WTC11 (cell line): ENCODE data around the gene OTULIN. TPM values are rescaled to one million over a fixed set of nuclear protein-coding genes. Genes with fewer than 3 reads are reported as not detected.

Experiments used
- ATAC-seq: fragments of 200-7000 bp; cut with Tn5 transposase; 2 replicates; pipeline ENCODE4 v1.10.0; 2021; ENCODE audit warnings: mild to moderate bottlenecking, moderate library complexity
- CTCF ChIA-PET: fragments of 300-600 bp; sonication (Branson Sonifier 250); formaldehyde crosslinking; loops from one replicate; lab custom pipeline; 2021; ENCODE audit warnings: antibody characterized with exemption; lab: Charles Lee
- POLR2A ChIA-PET: fragments of 350-600 bp; sonication (Branson Sonifier 250); formaldehyde crosslinking; loops from one replicate; lab custom pipeline; 2021; ENCODE audit warnings: antibody characterized with exemption; lab: Charles Lee
- DNase-seq: peaks from one replicate; pipeline ENCODE4 v3.0.0; 2021; ENCODE audit warnings: low spot score
- H3K27ac Mint-ChIP-seq: 2 replicates; pipeline ENCODE4 v1.8.0; 2021; ENCODE audit warnings: mixed read lengths
- H3K27me3 Mint-ChIP-seq: 2 replicates; pipeline ENCODE4 v1.8.0; 2021; ENCODE audit warnings: low read depth, mild to moderate bottlenecking, moderate library complexity, mixed read lengths
- H3K36me3 Mint-ChIP-seq: 2 replicates; pipeline ENCODE4 v1.8.0; 2021; ENCODE audit warnings: mixed read lengths
- H3K4me1 Mint-ChIP-seq: 2 replicates; pipeline ENCODE4 v1.8.0; 2022; ENCODE audit warnings: mixed read lengths
- H3K4me3 Mint-ChIP-seq: 2 replicates; pipeline ENCODE4 v1.8.0; 2021; ENCODE audit warnings: mild to moderate bottlenecking, moderate library complexity, mixed read lengths
- H3K9me3 Mint-ChIP-seq: 2 replicates; pipeline ENCODE4 v1.8.0; 2021; ENCODE audit warnings: mixed read lengths
- EMX1 ChIP-seq: fragments of 250-450 bp; sonication (Bioruptor Pico); IDR thresholded peaks from 2 replicates; pipeline ENCODE4 v1.8.0; 2021; ENCODE audit warnings: mild to moderate bottlenecking
- FOXP1 ChIP-seq: sonication (generic); formaldehyde crosslinking; IDR thresholded peaks from 2 replicates; pipeline ENCODE4 v1.8.0; 2022; ENCODE audit warnings: missing genetic modification reagents, mild to moderate bottlenecking, moderate library complexity, borderline replicate concordance
- GRHL2 ChIP-seq: fragments of 250-450 bp; sonication (Bioruptor Pico); IDR thresholded peaks from 2 replicates; pipeline ENCODE4 v1.8.0; 2022; ENCODE audit warnings: mild to moderate bottlenecking, moderate library complexity; ENCODE audit not compliant: insufficient replicate concordance, severe bottlenecking
- JUN ChIP-seq: sonication (generic); formaldehyde crosslinking; IDR thresholded peaks from 2 replicates; pipeline ENCODE4 v1.8.0; 2023; ENCODE audit warnings: mild to moderate bottlenecking, missing genetic modification reagents
- MYBL2 ChIP-seq: sonication (generic); formaldehyde crosslinking; IDR thresholded peaks from 2 replicates; pipeline ENCODE4 v1.8.1; 2023; ENCODE audit warnings: mild to moderate bottlenecking, moderate library complexity, missing genetic modification reagents
- NFYB ChIP-seq: sonication (generic); formaldehyde crosslinking; conservative IDR thresholded peaks from 2 replicates; pipeline ENCODE4 v1.8.0; 2022; ENCODE audit warnings: low read depth, missing genetic modification reagents
- RORB ChIP-seq: fragments of 250-450 bp; sonication (Bioruptor Pico); IDR thresholded peaks from 2 replicates; pipeline ENCODE4 v1.9.0; 2021; ENCODE audit warnings: mild to moderate bottlenecking
- TCF7 ChIP-seq: sonication (generic); formaldehyde crosslinking; IDR thresholded peaks from 2 replicates; pipeline ENCODE4 v1.8.0; 2022; ENCODE audit warnings: mild to moderate bottlenecking, low read depth, missing genetic modification reagents, moderate library complexity
- TEAD1 ChIP-seq: sonication (generic); formaldehyde crosslinking; IDR thresholded peaks from 2 replicates; pipeline ENCODE4 v1.8.0; 2022; ENCODE audit warnings: mild to moderate bottlenecking, missing genetic modification reagents
- ZNF138 ChIP-seq: sonication (generic); formaldehyde crosslinking; conservative IDR thresholded peaks from 2 replicates; pipeline ENCODE4 v1.8.1; 2022; ENCODE audit warnings: mild to moderate bottlenecking, moderate library complexity, missing genetic modification reagents
- ZNF396 ChIP-seq: fragments of 250-450 bp; sonication (Bioruptor Pico); IDR thresholded peaks from 2 replicates; pipeline ENCODE4 v1.8.0; 2021; ENCODE audit warnings: mild to moderate bottlenecking, moderate library complexity, borderline replicate concordance
- ZNF671 ChIP-seq: fragments of 250-450 bp; sonication (Bioruptor Pico); IDR thresholded peaks from 2 replicates; pipeline ENCODE4 v1.8.0; 2021; ENCODE audit warnings: mild to moderate bottlenecking
- total RNA-seq: library from RNA; stranded (reverse); gene quantifications from 3 replicates; pipeline ENCODE4 v1.2.3, GENCODE V29; 2021
- TF ChIP-seq, protein P1 (sequence below): sonication (generic); formaldehyde crosslinking; IDR thresholded peaks from 2 replicates; pipeline ENCODE4 v1.8.1; 2023; ENCODE audit warnings: mild to moderate bottlenecking, missing genetic modification reagents
- TF ChIP-seq, protein P2 (sequence below): sonication (generic); formaldehyde crosslinking; IDR thresholded peaks from 2 replicates; pipeline ENCODE4 v1.8.1; 2023; ENCODE audit warnings: mild to moderate bottlenecking, missing genetic modification reagents, moderate library complexity
- TF ChIP-seq, protein P3 (sequence below): sonication (generic); formaldehyde crosslinking; IDR thresholded peaks from 2 replicates; pipeline ENCODE4 v1.8.1; 2023; ENCODE audit warnings: mild to moderate bottlenecking, missing genetic modification reagents, borderline replicate concordance
- TF ChIP-seq, protein P4 (sequence below): sonication (generic); formaldehyde crosslinking; IDR thresholded peaks from 2 replicates; pipeline ENCODE4 v1.8.0; 2022; ENCODE audit warnings: mild to moderate bottlenecking, missing genetic modification reagents
- TF ChIP-seq, protein P5 (sequence below): fragments of 250-450 bp; sonication (Bioruptor Pico); IDR thresholded peaks from 2 replicates; pipeline ENCODE4 v1.9.0; 2021; ENCODE audit warnings: mild to moderate bottlenecking, borderline replicate concordance
- TF ChIP-seq, protein P6 (sequence below): fragments of 200-600 bp; IDR thresholded peaks from 2 replicates; pipeline ENCODE4 v1.8.0; 2022; ENCODE audit warnings: antibody characterized with exemption

OTULIN gene
- total RNA-seq, 1 experiment from 2014 or later, result 25.0 TPM

DNA sequence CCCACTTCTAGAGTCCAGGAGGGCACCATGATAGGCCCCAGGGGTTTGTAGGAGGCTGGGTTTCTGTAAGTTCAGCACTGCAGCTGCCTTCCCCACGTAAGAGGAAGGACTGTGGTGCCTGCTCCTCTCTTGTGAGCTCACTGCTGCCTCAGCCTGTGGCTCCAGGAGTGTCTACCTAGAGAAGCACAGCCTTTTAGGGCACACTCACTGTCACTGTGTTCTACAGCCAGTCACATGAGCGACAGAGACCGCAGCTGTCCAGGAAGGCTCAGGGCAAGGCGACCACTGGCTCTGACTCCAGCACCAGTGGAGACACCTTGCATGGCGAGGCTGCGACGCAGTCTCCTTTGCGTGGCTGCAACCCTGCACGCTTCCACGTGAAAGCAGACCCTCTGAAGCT is 72.8 kb downstream of the OTULIN start:
- H3K27ac Mint-ChIP-seq, result no peak overlapping the region
- H3K9me3 Mint-ChIP-seq, result no peaks in the 10 kb centered on the region
- no peaks in the 10 kb centered on the region for H3K36me3 Mint-ChIP-seq
- DNase-seq, result no peak
- H3K4me1 Mint-ChIP-seq, result peaks cover 28% of the 10 kb centered on the region
- ChIA-PET POLR2A (no interaction called here), CTCF (interaction anchor here (1.3 kb wide), 1 partner anchor 157 kb away, joined by 3 read pairs; no protein-coding TSS in a partner anchor)
- H3K4me3 Mint-ChIP-seq, result no peak overlapping the region
- H3K27me3 Mint-ChIP-seq, result no peaks in the 10 kb centered on the region
- TF ChIP-seq RORB (CRISPR knock-in tag), result no peak
- TF ChIP-seq ZNF396 (CRISPR knock-in tag), result no peak
- TF ChIP-seq EMX1 (CRISPR knock-in tag), result no peak
- TF ChIP-seq, protein P1, sequence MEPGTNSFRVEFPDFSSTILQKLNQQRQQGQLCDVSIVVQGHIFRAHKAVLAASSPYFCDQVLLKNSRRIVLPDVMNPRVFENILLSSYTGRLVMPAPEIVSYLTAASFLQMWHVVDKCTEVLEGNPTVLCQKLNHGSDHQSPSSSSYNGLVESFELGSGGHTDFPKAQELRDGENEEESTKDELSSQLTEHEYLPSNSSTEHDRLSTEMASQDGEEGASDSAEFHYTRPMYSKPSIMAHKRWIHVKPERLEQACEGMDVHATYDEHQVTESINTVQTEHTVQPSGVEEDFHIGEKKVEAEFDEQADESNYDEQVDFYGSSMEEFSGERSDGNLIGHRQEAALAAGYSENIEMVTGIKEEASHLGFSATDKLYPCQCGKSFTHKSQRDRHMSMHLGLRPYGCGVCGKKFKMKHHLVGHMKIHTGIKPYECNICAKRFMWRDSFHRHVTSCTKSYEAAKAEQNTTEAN (CRISPR knock-in tag), result no peak
- TF ChIP-seq NFYB (CRISPR knock-in tag), result no peak
- TF ChIP-seq, protein P2, sequence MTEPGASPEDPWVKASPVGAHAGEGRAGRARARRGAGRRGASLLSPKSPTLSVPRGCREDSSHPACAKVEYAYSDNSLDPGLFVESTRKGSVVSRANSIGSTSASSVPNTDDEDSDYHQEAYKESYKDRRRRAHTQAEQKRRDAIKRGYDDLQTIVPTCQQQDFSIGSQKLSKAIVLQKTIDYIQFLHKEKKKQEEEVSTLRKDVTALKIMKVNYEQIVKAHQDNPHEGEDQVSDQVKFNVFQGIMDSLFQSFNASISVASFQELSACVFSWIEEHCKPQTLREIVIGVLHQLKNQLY (CRISPR knock-in tag), result no peak
- TF ChIP-seq, protein P3, sequence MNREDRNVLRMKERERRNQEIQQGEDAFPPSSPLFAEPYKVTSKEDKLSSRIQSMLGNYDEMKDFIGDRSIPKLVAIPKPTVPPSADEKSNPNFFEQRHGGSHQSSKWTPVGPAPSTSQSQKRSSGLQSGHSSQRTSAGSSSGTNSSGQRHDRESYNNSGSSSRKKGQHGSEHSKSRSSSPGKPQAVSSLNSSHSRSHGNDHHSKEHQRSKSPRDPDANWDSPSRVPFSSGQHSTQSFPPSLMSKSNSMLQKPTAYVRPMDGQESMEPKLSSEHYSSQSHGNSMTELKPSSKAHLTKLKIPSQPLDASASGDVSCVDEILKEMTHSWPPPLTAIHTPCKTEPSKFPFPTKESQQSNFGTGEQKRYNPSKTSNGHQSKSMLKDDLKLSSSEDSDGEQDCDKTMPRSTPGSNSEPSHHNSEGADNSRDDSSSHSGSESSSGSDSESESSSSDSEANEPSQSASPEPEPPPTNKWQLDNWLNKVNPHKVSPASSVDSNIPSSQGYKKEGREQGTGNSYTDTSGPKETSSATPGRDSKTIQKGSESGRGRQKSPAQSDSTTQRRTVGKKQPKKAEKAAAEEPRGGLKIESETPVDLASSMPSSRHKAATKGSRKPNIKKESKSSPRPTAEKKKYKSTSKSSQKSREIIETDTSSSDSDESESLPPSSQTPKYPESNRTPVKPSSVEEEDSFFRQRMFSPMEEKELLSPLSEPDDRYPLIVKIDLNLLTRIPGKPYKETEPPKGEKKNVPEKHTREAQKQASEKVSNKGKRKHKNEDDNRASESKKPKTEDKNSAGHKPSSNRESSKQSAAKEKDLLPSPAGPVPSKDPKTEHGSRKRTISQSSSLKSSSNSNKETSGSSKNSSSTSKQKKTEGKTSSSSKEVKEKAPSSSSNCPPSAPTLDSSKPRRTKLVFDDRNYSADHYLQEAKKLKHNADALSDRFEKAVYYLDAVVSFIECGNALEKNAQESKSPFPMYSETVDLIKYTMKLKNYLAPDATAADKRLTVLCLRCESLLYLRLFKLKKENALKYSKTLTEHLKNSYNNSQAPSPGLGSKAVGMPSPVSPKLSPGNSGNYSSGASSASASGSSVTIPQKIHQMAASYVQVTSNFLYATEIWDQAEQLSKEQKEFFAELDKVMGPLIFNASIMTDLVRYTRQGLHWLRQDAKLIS (CRISPR knock-in tag), result no peak
- TF ChIP-seq ZNF671 (CRISPR knock-in tag), result no peak
- TF ChIP-seq TEAD1 (CRISPR knock-in tag), result no peak
- TF ChIP-seq, protein P4, sequence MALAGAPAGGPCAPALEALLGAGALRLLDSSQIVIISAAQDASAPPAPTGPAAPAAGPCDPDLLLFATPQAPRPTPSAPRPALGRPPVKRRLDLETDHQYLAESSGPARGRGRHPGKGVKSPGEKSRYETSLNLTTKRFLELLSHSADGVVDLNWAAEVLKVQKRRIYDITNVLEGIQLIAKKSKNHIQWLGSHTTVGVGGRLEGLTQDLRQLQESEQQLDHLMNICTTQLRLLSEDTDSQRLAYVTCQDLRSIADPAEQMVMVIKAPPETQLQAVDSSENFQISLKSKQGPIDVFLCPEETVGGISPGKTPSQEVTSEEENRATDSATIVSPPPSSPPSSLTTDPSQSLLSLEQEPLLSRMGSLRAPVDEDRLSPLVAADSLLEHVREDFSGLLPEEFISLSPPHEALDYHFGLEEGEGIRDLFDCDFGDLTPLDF, result no peak
- no peak for TF ChIP-seq JUN (CRISPR knock-in tag)
- no peak for TF ChIP-seq ZNF138 (CRISPR knock-in tag)
- no peak for TF ChIP-seq GRHL2
- TF ChIP-seq, protein P5, sequence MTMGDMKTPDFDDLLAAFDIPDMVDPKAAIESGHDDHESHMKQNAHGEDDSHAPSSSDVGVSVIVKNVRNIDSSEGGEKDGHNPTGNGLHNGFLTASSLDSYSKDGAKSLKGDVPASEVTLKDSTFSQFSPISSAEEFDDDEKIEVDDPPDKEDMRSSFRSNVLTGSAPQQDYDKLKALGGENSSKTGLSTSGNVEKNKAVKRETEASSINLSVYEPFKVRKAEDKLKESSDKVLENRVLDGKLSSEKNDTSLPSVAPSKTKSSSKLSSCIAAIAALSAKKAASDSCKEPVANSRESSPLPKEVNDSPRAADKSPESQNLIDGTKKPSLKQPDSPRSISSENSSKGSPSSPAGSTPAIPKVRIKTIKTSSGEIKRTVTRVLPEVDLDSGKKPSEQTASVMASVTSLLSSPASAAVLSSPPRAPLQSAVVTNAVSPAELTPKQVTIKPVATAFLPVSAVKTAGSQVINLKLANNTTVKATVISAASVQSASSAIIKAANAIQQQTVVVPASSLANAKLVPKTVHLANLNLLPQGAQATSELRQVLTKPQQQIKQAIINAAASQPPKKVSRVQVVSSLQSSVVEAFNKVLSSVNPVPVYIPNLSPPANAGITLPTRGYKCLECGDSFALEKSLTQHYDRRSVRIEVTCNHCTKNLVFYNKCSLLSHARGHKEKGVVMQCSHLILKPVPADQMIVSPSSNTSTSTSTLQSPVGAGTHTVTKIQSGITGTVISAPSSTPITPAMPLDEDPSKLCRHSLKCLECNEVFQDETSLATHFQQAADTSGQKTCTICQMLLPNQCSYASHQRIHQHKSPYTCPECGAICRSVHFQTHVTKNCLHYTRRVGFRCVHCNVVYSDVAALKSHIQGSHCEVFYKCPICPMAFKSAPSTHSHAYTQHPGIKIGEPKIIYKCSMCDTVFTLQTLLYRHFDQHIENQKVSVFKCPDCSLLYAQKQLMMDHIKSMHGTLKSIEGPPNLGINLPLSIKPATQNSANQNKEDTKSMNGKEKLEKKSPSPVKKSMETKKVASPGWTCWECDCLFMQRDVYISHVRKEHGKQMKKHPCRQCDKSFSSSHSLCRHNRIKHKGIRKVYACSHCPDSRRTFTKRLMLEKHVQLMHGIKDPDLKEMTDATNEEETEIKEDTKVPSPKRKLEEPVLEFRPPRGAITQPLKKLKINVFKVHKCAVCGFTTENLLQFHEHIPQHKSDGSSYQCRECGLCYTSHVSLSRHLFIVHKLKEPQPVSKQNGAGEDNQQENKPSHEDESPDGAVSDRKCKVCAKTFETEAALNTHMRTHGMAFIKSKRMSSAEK (CRISPR knock-in tag), result no peak
- TF ChIP-seq, protein P6, sequence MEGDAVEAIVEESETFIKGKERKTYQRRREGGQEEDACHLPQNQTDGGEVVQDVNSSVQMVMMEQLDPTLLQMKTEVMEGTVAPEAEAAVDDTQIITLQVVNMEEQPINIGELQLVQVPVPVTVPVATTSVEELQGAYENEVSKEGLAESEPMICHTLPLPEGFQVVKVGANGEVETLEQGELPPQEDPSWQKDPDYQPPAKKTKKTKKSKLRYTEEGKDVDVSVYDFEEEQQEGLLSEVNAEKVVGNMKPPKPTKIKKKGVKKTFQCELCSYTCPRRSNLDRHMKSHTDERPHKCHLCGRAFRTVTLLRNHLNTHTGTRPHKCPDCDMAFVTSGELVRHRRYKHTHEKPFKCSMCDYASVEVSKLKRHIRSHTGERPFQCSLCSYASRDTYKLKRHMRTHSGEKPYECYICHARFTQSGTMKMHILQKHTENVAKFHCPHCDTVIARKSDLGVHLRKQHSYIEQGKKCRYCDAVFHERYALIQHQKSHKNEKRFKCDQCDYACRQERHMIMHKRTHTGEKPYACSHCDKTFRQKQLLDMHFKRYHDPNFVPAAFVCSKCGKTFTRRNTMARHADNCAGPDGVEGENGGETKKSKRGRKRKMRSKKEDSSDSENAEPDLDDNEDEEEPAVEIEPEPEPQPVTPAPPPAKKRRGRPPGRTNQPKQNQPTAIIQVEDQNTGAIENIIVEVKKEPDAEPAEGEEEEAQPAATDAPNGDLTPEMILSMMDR, result no peak
- no peak for TF ChIP-seq TCF7
- TF ChIP-seq FOXP1, result no peak
- TF ChIP-seq MYBL2, result no peak
- ATAC-seq, result no peak
